ENCODE data around the gene RAP2A.

- TF ChIP-seq, protein P1, sequence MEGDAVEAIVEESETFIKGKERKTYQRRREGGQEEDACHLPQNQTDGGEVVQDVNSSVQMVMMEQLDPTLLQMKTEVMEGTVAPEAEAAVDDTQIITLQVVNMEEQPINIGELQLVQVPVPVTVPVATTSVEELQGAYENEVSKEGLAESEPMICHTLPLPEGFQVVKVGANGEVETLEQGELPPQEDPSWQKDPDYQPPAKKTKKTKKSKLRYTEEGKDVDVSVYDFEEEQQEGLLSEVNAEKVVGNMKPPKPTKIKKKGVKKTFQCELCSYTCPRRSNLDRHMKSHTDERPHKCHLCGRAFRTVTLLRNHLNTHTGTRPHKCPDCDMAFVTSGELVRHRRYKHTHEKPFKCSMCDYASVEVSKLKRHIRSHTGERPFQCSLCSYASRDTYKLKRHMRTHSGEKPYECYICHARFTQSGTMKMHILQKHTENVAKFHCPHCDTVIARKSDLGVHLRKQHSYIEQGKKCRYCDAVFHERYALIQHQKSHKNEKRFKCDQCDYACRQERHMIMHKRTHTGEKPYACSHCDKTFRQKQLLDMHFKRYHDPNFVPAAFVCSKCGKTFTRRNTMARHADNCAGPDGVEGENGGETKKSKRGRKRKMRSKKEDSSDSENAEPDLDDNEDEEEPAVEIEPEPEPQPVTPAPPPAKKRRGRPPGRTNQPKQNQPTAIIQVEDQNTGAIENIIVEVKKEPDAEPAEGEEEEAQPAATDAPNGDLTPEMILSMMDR (IDR thresholded peaks at IDR 0.05) = peak in 1 of 6 experiments; percentile 3
- TF ChIP-seq POLR2A (IDR thresholded peaks at IDR 0.05) = peak; percentile 37 to 95
These were observed at the start of gene RAP2A for GRCh38 chr13:97433727-97434396.

All from adrenal gland (tissue), 5 donors.